Progenitor cell of endocrine pancreas (in vitro differentiated cells): ENCODE results near the gene TFAP2E. TPM values are rescaled to one million over a fixed set of nuclear protein-coding genes. Genes with fewer than 3 reads are reported as not detected.
A peak's percentile ranks its signal among the peaks of the same experiment; 100 is the strongest.

Experiments used
- DNase-seq: peaks from one replicate; pipeline ENCODE4 v3.0.0; 2021; ENCODE audit warnings: low spot score; ENCODE audit not compliant: unreplicated experiment
- H3K27ac Mint-ChIP-seq: 2 replicates; pipeline ENCODE4 v1.8.0; 2021; ENCODE audit warnings: mild to moderate bottlenecking, moderate library complexity, mixed read lengths
- H3K27me3 Mint-ChIP-seq: 2 replicates; pipeline ENCODE4 v1.8.0; 2021; ENCODE audit warnings: mixed read lengths
- H3K36me3 Mint-ChIP-seq: 2 replicates; pipeline ENCODE4 v1.8.0; 2022; ENCODE audit warnings: mixed read lengths; ENCODE audit not compliant: insufficient read depth
- H3K4me1 Mint-ChIP-seq: 2 replicates; pipeline ENCODE4 v1.8.0; 2021; ENCODE audit warnings: low read depth, mixed read lengths
- H3K4me3 Mint-ChIP-seq: 2 replicates; pipeline ENCODE4 v1.8.0; 2021; ENCODE audit warnings: low read depth, mild to moderate bottlenecking, moderate library complexity, mixed read lengths
- H3K9me3 Mint-ChIP-seq: 2 replicates; pipeline ENCODE4 v1.8.0; 2021; ENCODE audit warnings: low read depth, mixed read lengths
- total RNA-seq: library from RNA; stranded (reverse); gene quantifications from 2 replicates; pipeline ENCODE4 v1.2.1, GENCODE V29; 2021
- TF ChIP-seq, protein P1 (sequence below): fragments of 200-600 bp; sonication (generic); IDR thresholded peaks from one replicate; pipeline ENCODE4 v1.5.0; 2021; ENCODE audit warnings: antibody characterized with exemption, mild to moderate bottlenecking; ENCODE audit not compliant: unreplicated experiment

Gene TFAP2E
- total RNA-seq, 1 donor from 2014 or later, result 0.55 TPM

DNA sequence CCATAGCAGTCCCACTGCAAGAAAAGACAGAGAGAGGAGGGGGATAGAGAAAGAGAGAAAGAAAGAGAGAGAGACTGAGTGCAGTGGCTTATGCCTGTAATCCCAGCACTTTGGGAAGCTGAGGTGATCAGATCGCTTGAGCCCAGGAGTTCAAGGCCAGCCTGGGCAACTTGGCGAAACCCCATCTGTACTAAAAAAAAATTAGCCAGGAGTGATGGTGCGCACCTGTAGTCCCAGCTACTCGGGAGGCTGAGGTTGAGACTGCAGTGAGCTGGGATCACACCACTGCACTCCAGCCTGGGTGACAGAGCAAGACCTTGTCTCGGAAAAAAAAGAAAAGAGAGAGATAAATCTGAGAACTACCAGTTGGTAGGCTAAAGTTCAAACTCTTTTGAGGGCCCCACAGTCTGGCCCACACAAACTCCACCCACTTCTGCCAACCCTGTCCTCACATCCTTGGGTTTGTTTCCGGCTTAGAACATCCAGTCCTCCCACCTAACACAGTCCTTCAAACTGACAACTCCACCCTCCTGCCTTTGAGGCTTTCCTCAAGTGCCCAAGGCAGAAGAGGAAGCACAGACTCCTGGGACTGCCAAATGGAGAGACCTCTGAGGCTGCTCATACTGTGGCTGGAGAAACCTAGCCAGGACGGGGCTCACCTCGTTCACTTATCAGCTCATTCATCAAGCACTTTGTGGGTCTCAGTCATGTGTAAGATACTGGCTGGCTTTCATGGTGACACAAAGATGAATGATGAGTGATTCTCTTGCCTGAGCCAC is 20.1 kb downstream of the TFAP2E start:
- TF ChIP-seq, protein P1, sequence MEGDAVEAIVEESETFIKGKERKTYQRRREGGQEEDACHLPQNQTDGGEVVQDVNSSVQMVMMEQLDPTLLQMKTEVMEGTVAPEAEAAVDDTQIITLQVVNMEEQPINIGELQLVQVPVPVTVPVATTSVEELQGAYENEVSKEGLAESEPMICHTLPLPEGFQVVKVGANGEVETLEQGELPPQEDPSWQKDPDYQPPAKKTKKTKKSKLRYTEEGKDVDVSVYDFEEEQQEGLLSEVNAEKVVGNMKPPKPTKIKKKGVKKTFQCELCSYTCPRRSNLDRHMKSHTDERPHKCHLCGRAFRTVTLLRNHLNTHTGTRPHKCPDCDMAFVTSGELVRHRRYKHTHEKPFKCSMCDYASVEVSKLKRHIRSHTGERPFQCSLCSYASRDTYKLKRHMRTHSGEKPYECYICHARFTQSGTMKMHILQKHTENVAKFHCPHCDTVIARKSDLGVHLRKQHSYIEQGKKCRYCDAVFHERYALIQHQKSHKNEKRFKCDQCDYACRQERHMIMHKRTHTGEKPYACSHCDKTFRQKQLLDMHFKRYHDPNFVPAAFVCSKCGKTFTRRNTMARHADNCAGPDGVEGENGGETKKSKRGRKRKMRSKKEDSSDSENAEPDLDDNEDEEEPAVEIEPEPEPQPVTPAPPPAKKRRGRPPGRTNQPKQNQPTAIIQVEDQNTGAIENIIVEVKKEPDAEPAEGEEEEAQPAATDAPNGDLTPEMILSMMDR, result no peak
- no peaks in the 10 kb centered on the region for H3K9me3 Mint-ChIP-seq
- H3K27me3 Mint-ChIP-seq, result no peaks in the 10 kb centered on the region
- no peaks in the 10 kb centered on the region for H3K36me3 Mint-ChIP-seq
- no peak for DNase-seq
- H3K27ac Mint-ChIP-seq, result peak overlapping the region; percentile 51
- peaks cover 13% of the 10 kb centered on the region for H3K4me1 Mint-ChIP-seq
- no peak overlapping the region for H3K4me3 Mint-ChIP-seq

DNA sequence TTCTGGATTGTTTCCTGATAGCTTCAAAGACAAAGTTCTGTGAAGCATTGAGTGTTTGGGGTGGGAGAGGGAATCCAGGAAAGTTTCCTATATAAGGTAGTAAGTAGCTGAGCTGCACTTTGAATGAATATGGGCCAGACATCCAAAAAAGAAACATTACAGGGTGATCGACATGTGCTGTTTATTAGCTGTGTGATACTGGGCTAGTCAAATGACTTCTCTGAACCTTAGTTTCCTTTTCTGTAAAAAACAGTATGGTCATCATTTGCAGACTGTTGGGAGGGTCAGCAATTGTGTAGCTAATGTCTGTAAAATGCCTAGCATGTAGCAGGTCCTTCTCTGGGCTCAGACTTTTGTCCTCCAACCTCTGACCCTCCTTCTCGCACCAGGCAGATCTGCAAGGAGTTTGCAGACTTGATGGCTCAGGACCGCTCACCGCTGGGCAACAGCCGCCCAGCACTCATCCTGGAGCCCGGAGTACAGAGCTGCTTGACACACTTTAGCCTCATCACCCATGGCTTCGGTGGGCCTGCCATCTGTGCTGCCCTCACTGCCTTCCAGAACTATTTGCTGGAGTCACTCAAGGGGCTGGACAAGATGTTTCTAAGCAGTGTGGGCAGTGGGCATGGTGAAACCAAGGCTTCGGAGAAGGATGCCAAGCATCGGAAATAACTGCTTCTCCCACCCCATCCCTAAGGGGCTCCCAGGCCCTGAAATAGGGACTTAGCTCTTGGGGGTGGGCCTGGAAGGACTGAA is 21.1 kb downstream of the TFAP2E start:
- H3K36me3 Mint-ChIP-seq, result no peaks in the 10 kb centered on the region
- no peaks in the 10 kb centered on the region for H3K9me3 Mint-ChIP-seq
- TF ChIP-seq, protein P1, result no peak
- H3K27me3 Mint-ChIP-seq, result no peaks in the 10 kb centered on the region
- peaks cover 15% of the 10 kb centered on the region for H3K4me1 Mint-ChIP-seq
- H3K4me3 Mint-ChIP-seq, result no peak overlapping the region
- H3K27ac Mint-ChIP-seq, result peak overlapping the region; percentile 18
- no peak for DNase-seq

DNA sequence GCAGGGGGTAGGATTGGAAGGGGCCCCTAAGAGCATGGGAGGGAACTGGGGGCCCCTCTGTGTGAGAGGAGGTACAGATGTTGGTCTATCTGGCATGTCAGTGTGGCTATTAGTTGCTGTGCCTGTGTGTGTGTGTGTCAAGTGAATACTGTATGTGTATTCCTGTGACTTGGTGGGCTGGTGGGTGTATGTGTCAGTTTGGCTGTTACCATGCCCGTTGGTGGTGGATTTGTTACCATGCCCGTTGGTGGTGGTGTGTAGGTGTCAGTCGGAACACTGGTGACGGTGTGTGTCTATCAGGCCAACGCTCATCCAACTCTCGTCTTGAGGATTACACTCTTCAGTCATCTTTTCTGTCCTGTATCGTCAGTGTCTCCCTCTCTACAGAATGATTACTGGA is 22.6 kb downstream of the TFAP2E start:
- H3K4me1 Mint-ChIP-seq, result peaks cover 15% of the 10 kb centered on the region
- H3K27me3 Mint-ChIP-seq, result no peaks in the 10 kb centered on the region
- H3K9me3 Mint-ChIP-seq, result no peaks in the 10 kb centered on the region
- H3K4me3 Mint-ChIP-seq, result no peak overlapping the region
- DNase-seq, result no peak
- TF ChIP-seq, protein P1, result no peak
- H3K27ac Mint-ChIP-seq, result no peak overlapping the region
- peaks cover 4% of the 10 kb centered on the region for H3K36me3 Mint-ChIP-seq

DNA sequence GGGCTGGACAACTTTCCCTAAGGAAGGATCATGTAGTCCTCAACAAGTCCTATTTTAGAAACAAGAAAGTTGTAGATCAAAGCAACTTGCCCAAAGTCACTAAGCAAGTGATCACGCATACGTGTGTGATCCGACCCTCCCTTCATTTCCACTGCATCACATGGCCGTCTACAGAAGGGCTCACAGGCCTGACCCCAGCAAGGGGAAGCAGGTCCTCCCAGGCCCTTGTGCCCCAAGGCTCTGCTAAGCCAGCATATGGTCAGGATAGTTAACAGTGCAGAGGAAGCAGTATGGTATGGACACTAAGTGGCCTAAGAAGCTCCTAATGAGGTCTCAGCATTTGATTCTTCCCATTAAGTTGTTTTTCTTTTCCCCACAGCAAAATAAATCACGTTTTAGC is 24.8 kb downstream of the TFAP2E start:
- Mint-ChIP-seq H3K27me3 (no peaks in the 10 kb centered on the region), H3K4me3 (no peak overlapping the region), H3K36me3 (peaks cover 4% of the 10 kb centered on the region), H3K27ac (no peak overlapping the region), H3K4me1 (peaks cover 13% of the 10 kb centered on the region), H3K9me3 (no peaks in the 10 kb centered on the region)
- DNase-seq, result no peak
- TF ChIP-seq, protein P1, result no peak

DNA sequence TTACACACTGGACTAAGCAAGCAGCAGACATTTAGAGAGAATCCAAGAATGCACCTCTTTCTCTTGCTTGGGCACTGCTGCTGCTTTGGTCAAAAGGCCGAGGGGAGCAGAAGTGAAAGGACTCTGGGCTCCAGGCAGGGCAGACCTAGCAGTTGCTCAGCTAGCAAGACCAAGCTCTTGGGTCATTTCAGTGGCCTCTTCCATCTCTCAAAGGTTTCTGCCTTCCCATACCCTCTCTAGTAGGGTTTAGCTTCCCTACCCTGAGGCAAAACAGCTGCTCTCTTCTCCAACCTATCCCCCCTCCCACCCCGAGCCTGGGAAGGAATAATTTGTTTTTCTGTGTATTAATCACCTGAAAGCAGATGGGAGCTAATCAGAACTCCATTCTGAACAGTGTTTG is 25.8 kb downstream of the TFAP2E start:
- Mint-ChIP-seq H3K27me3 (no peaks in the 10 kb centered on the region), H3K4me3 (no peak overlapping the region), H3K9me3 (no peaks in the 10 kb centered on the region), H3K36me3 (peaks cover 9% of the 10 kb centered on the region), H3K27ac (no peak overlapping the region), H3K4me1 (peaks cover 3% of the 10 kb centered on the region)
- no peak for DNase-seq
- TF ChIP-seq, protein P1, result no peak
